Omental fat pad (tissue), 4 donors: Measurements from ENCODE around the gene LHPP. TPM values are rescaled to one million over a fixed set of nuclear protein-coding genes. Genes with fewer than 3 reads are reported as not detected.

Source experiments
- ATAC-seq: fragments of 150-250 bp; one replicate; pipeline ENCODE4 v1.9.1; 2016; ENCODE audit warnings: mild to moderate bottlenecking, moderate library complexity; ENCODE audit not compliant: low FRiP score
- DNase-seq: peaks from one replicate; pipeline ENCODE4 v3.0.0-alpha.2; 2019; ENCODE audit warnings: low spot score
- CTCF ChIP-seq, 3 donors: fragments of 450-650 bp; IDR thresholded peaks; one replicate each; pipeline ENCODE4 v1.5.1; 2016 to 2017; ENCODE audit warnings: antibody characterized with exemption in 3 of 3, mild to moderate bottlenecking in 3 of 3, moderate library complexity in 2 of 3
- total RNA-seq, 4 donors: library from RNA; depleted of rRNA; stranded (reverse); fragments of >200 nt; gene quantifications; one replicate each; pipeline ENCODE4 v1.1.0, GENCODE V29; 2016

The LHPP gene
- total RNA-seq, 4 donors from 2014 or later: 10.1 to 16.2 (median 13.7) TPM

- no peak for DNase-seq
- TF ChIP-seq CTCF (IDR thresholded peaks at IDR 0.05): no peak
- no peak for ATAC-seq
These were observed 174.8 kb downstream of the LHPP start for GRCh38 chr10:124636271-124636995.

- TF ChIP-seq CTCF (IDR thresholded peaks at IDR 0.05): no peak
- DNase-seq (no peak), ATAC-seq (no peak)
These were observed 175.6 kb downstream of the LHPP start for GRCh38 chr10:124637091-124637700.

- no peak for TF ChIP-seq CTCF (IDR thresholded peaks at IDR 0.05)
- no peak for DNase-seq
- no peak for ATAC-seq
These were observed 176.1 kb downstream of the LHPP start for GRCh38 chr10:124637746-124638145.

- ATAC-seq (no peak), DNase-seq (no peak)
- TF ChIP-seq CTCF (IDR thresholded peaks at IDR 0.05): no peak
These were observed 177.6 kb downstream of the LHPP start for GRCh38 chr10:124639206-124639605.

- ATAC-seq: no peak
- DNase-seq: no peak
- no peak for TF ChIP-seq CTCF (IDR thresholded peaks at IDR 0.05)
These were observed 178.0 kb downstream of the LHPP start for GRCh38 chr10:124639646-124640045.

- DNase-seq (no peak), ATAC-seq (no peak)
- no peak for TF ChIP-seq CTCF (IDR thresholded peaks at IDR 0.05)
These were observed 178.4 kb downstream of the LHPP start for GRCh38 chr10:124640056-124640455.
